HepG2 (cell line): ENCODE measurements around the gene AMZ2. TPM values are rescaled to one million over a fixed set of nuclear protein-coding genes. Genes with fewer than 3 reads are reported as not detected.
A peak's percentile ranks its signal among the peaks of the same experiment; 100 is the strongest.

ENCODE experiments used
- AHDC1 ChIP-seq: sonication (generic); formaldehyde crosslinking; IDR thresholded peaks from 2 replicates; pipeline ENCODE4 v1.5.1; 2020; ENCODE audit warnings: mild to moderate bottlenecking, missing genetic modification reagents, borderline replicate concordance
- HCFC1 ChIP-seq: fragments of 150-350 bp; IDR thresholded peaks from 2 replicates; pipeline ENCODE4 v1.6.1; 2014; ENCODE audit warnings: low read depth, low read length
- HNF4G ChIP-seq, 2 experiments: sonication (generic) in 1 of 2; formaldehyde crosslinking in 1 of 2; IDR thresholded peaks; 2 replicates each; pipeline versions ENCODE4 v1.4.0 to v1.6.1; 2011 to 2020; ENCODE audit warnings: borderline replicate concordance in 2 of 2, low read depth in 2 of 2, mild to moderate bottlenecking in 2 of 2, low read length in 1 of 2, missing genetic modification reagents in 1 of 2, moderate library complexity in 1 of 2
- IRX3 ChIP-seq: sonication (generic); formaldehyde crosslinking; IDR thresholded peaks from 2 replicates; pipeline ENCODE4 v1.8.1; 2023; ENCODE audit warnings: mild to moderate bottlenecking, low read depth, missing genetic modification reagents, borderline replicate concordance
- MYC ChIP-seq: sonication (generic); formaldehyde crosslinking; IDR thresholded peaks from 2 replicates; pipeline ENCODE4 v1.9.0; 2021; ENCODE audit warnings: missing genetic modification reagents, borderline replicate concordance
- PPARG ChIP-seq: conservative IDR thresholded peaks from 2 replicates; pipeline ENCODE4 v1.6.1; 2016; ENCODE audit warnings: missing biosample characterization, missing genetic modification reagents
- RARA ChIP-seq: IDR thresholded peaks from 2 replicates; pipeline ENCODE4 v1.6.1; 2016; ENCODE audit warnings: missing genetic modification reagents, missing compliant biosample characterization
- SCMH1 ChIP-seq: sonication (generic); formaldehyde crosslinking; IDR thresholded peaks from 2 replicates; pipeline ENCODE4 v1.9.0; 2021; ENCODE audit warnings: missing genetic modification reagents, mild to moderate bottlenecking, borderline replicate concordance
- SKIL ChIP-seq: sonication (generic); formaldehyde crosslinking; IDR thresholded peaks from 2 replicates; pipeline ENCODE4 v1.8.0; 2022; ENCODE audit warnings: missing genetic modification reagents, mild to moderate bottlenecking, moderate library complexity, borderline replicate concordance
- SP4 ChIP-seq: sonication (generic); formaldehyde crosslinking; IDR thresholded peaks from 2 replicates; pipeline ENCODE4 v1.8.1; 2023; ENCODE audit warnings: mild to moderate bottlenecking, missing genetic modification reagents
- THRA ChIP-seq: sonication (generic); formaldehyde crosslinking; IDR thresholded peaks from 2 replicates; pipeline ENCODE4 v1.4.0; 2020; ENCODE audit warnings: missing genetic modification reagents, borderline replicate concordance
- ZKSCAN5 ChIP-seq: sonication (generic); formaldehyde crosslinking; IDR thresholded peaks from 2 replicates; pipeline ENCODE4 v1.5.1; 2020; ENCODE audit warnings: mild to moderate bottlenecking, missing genetic modification reagents
- ZNF256 ChIP-seq: sonication (generic); formaldehyde crosslinking; conservative IDR thresholded peaks from 2 replicates; pipeline ENCODE4 v1.4.0; 2020; ENCODE audit warnings: missing genetic modification reagents
- ZNF577 ChIP-seq: sonication (generic); formaldehyde crosslinking; IDR thresholded peaks from 2 replicates; pipeline ENCODE4 v1.4.0; 2020; ENCODE audit warnings: mild to moderate bottlenecking, low read depth, missing genetic modification reagents, borderline replicate concordance
- ZNF644 ChIP-seq: IDR thresholded peaks from 2 replicates; pipeline ENCODE4 v1.6.1; 2016; ENCODE audit warnings: low read depth
- ZNF761 ChIP-seq: sonication (generic); formaldehyde crosslinking; conservative IDR thresholded peaks from 2 replicates; pipeline ENCODE4 v1.4.0; 2020; ENCODE audit warnings: mild to moderate bottlenecking, missing genetic modification reagents
- ZNF773 ChIP-seq: sonication (generic); formaldehyde crosslinking; IDR thresholded peaks from 2 replicates; pipeline ENCODE4 v1.4.0; 2020; ENCODE audit warnings: missing genetic modification reagents, borderline replicate concordance
- ZNF776 ChIP-seq: sonication (generic); formaldehyde crosslinking; IDR thresholded peaks from 2 replicates; pipeline ENCODE4 v1.4.0; 2020; ENCODE audit warnings: mild to moderate bottlenecking, missing genetic modification reagents
- polyA plus RNA-seq, 8 experiments: library from polyadenylated mRNA; depleted of rRNA in 3 of 8; stranded (reverse) in 7 of 8; unstranded in 1 of 8; fragments of >200 nt; fragmentation: Illumina TruSeq in 4 of 8; extraction: Trizol in 4 of 8; gene quantifications; 2 replicates each; pipeline versions ENCODE4 v1.2.1 to v1.2.3, GENCODE V29; 2011 to 2016; ENCODE audit warnings: low read depth in 4 of 8, missing spikeins in 1 of 8, mixed read lengths in 1 of 8; ENCODE audit not compliant: insufficient read depth in 1 of 8
- total RNA-seq, 5 experiments: library from RNA; depleted of rRNA; stranded (reverse); fragments of >200 nt; fragmentation: Illumina TruSeq; extraction: Trizol; gene quantifications; 2 replicates each; pipeline ENCODE4 v1.2.3, GENCODE V29; 2016; ENCODE audit warnings: low read depth in 1 of 5
- TF ChIP-seq, protein P1 (sequence below): sonication (generic); formaldehyde crosslinking; IDR thresholded peaks from 2 replicates; pipeline ENCODE4 v1.4.0; 2020; ENCODE audit warnings: missing genetic modification reagents

AMZ2 gene
- total and polyA plus RNA-seq, 2 of the 13 experiments (the other 11 are each of a cell fraction or from before 2014, with no cell fraction given): 86.9 to 90.2 TPM

DNA sequence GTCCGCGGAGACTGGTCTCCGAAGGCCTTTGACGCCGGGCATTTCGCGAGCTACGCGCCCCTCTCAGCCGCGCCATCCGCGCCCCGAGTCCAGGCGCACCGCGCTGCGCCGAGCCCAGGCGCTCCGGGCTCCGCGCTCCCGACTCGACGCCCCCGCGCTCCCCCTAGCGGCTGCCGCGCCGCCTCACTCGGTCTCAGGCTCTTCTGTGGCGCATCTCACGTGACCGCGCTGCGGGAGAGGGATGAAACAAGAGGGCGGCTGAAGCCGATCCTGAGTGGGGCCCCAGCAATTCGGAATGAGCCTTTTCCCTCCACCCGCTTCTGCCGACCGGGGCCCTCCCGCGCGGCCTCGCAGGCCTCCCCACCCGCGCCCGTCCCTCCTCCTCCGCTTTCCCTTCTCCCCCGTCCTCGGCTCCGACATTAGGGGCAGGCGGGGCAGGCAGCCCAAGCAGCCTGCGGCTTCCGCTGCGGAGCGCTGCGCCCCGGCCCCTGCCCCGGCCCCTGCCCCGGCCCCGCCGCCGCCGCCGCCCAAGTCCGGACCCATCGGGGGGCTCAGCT, 42.5 kb upstream of the AMZ2 start (continued):
- TF ChIP-seq THRA (peak; percentile 62; the same call in 1 of the 2 replicates), ZNF773 (CRISPR knock-in tag) (no peak; the same call in 1 of the 2 replicates), HNF4G (IDR thresholded peaks at IDR 0.05; ENCODE audit: borderline replicate concordance, low read depth, low read length) (0 out of 2 replicates have a peak, but pooled peaks have one; percentile 34), HNF4G (CRISPR knock-in tag; IDR thresholded peaks at IDR 0.05; ENCODE audit: borderline replicate concordance, low read depth) (no peak), SP4 (peak; percentile 78), ZNF256 (CRISPR knock-in tag) (no peak), ZNF577 (CRISPR knock-in tag) (no peak), ZNF644 (CRISPR knock-in tag) (no peak), SKIL (CRISPR knock-in tag) (no peak), AHDC1 (CRISPR knock-in tag) (no peak), ZNF761 (CRISPR knock-in tag) (no peak), PPARG (CRISPR knock-in tag) (peak; percentile 71), SCMH1 (CRISPR knock-in tag) (no peak), ZKSCAN5 (CRISPR knock-in tag) (no peak), MYC (CRISPR knock-in tag) (peak; percentile 88), HCFC1 (no peak), IRX3 (CRISPR knock-in tag) (no peak; the same call in 1 of the 2 replicates), ZNF776 (CRISPR knock-in tag) (no peak; the same call in 1 of the 2 replicates), RARA (CRISPR knock-in tag) (0 out of 2 replicates have a peak, but pooled peaks have one; percentile 39)
- TF ChIP-seq, protein P1, sequence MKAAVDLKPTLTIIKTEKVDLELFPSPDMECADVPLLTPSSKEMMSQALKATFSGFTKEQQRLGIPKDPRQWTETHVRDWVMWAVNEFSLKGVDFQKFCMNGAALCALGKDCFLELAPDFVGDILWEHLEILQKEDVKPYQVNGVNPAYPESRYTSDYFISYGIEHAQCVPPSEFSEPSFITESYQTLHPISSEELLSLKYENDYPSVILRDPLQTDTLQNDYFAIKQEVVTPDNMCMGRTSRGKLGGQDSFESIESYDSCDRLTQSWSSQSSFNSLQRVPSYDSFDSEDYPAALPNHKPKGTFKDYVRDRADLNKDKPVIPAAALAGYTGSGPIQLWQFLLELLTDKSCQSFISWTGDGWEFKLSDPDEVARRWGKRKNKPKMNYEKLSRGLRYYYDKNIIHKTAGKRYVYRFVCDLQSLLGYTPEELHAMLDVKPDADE (CRISPR knock-in tag): no peak
